H9 (cell line): ENCODE data around the gene KIF26A. TPM values are rescaled to one million over a fixed set of nuclear protein-coding genes. Genes with fewer than 3 reads are reported as not detected.

Experiments
- DNase-seq: peaks from one replicate; pipeline ENCODE4 v3.0.0-alpha.2; 2017
- H2AFZ ChIP-seq: one replicate; pipeline ENCODE4 v1.6.1; 2013; ENCODE audit warnings: mild to moderate bottlenecking, low read length, control low read depth, moderate library complexity
- H2AK5ac ChIP-seq: 2 replicates; pipeline ENCODE4 v1.6.1; 2013; ENCODE audit warnings: low read length, control low read depth, mixed read lengths; ENCODE audit not compliant: insufficient read length
- H2BK120ac ChIP-seq: one replicate; pipeline ENCODE4 v1.6.1; 2013; ENCODE audit warnings: low read depth, mild to moderate bottlenecking, low read length, control low read depth, inconsistent platforms; ENCODE audit not compliant: poor library complexity, severe bottlenecking
- H2BK12ac ChIP-seq: 2 replicates; pipeline ENCODE4 v1.6.1; 2013; ENCODE audit warnings: low read length, control low read depth, mixed read lengths, low read depth; ENCODE audit not compliant: insufficient read length
- H2BK15ac ChIP-seq: 2 replicates; pipeline ENCODE4 v1.6.1; 2013; ENCODE audit warnings: low read depth, low read length, control low read depth
- H2BK20ac ChIP-seq: one replicate; pipeline ENCODE4 v1.6.1; 2013; ENCODE audit warnings: low read depth, mild to moderate bottlenecking, low read length, control low read depth, inconsistent platforms; ENCODE audit not compliant: poor library complexity, severe bottlenecking
- H2BK5ac ChIP-seq: 2 replicates; pipeline ENCODE4 v1.6.1; 2013; ENCODE audit warnings: low read length, control low read depth, mixed read lengths; ENCODE audit not compliant: insufficient read length
- H3K14ac ChIP-seq: 2 replicates; pipeline ENCODE4 v1.6.1; 2013; ENCODE audit warnings: low read length, control low read depth; ENCODE audit not compliant: insufficient read depth
- H3K18ac ChIP-seq: 2 replicates; pipeline ENCODE4 v1.6.1; 2013; ENCODE audit warnings: low read depth, mild to moderate bottlenecking, mixed read lengths, low read length, control low read depth; ENCODE audit not compliant: insufficient read length
- H3K23ac ChIP-seq: 2 replicates; pipeline ENCODE4 v1.6.1; 2013; ENCODE audit warnings: low read length, control low read depth, mixed read lengths, low read depth; ENCODE audit not compliant: insufficient read length
- H3K23me2 ChIP-seq: 2 replicates; pipeline ENCODE4 v1.6.1; 2013; ENCODE audit warnings: low read depth, mild to moderate bottlenecking, mixed read lengths, low read length, control low read depth; ENCODE audit not compliant: insufficient read length, poor library complexity, severe bottlenecking
- H3K27ac ChIP-seq: 2 replicates; pipeline ENCODE4 v1.5.1; 2013; ENCODE audit warnings: low read length, control low read depth, mixed read lengths, low read depth; ENCODE audit not compliant: insufficient read length
- H3K27me3 ChIP-seq: 2 replicates; pipeline ENCODE4 v1.6.1; 2013; ENCODE audit warnings: low read length, control low read depth, inconsistent platforms; ENCODE audit not compliant: insufficient read depth
- H3K4ac ChIP-seq: 2 replicates; pipeline ENCODE4 v1.6.1; 2013; ENCODE audit warnings: low read depth, mild to moderate bottlenecking, control low read depth, inconsistent platforms, low read length, moderate library complexity
- H3K4me1 ChIP-seq: 2 replicates; pipeline ENCODE4 v1.6.1; 2013; ENCODE audit warnings: low read length, control low read depth, inconsistent platforms; ENCODE audit not compliant: insufficient read depth
- H3K4me2 ChIP-seq: 2 replicates; pipeline ENCODE4 v1.6.1; 2013; ENCODE audit warnings: low read length, control low read depth, mixed read lengths; ENCODE audit not compliant: insufficient read length, insufficient read depth
- H3K56ac ChIP-seq: 2 replicates; pipeline ENCODE4 v1.6.1; 2013; ENCODE audit warnings: low read depth, mild to moderate bottlenecking, mixed read lengths, low read length, control low read depth; ENCODE audit not compliant: insufficient read length
- H3K79me1 ChIP-seq: 2 replicates; pipeline ENCODE4 v1.6.1; 2013; ENCODE audit warnings: low read depth, mild to moderate bottlenecking, moderate library complexity, low read length, control low read depth, inconsistent platforms; ENCODE audit not compliant: insufficient read depth, poor library complexity, severe bottlenecking
- H3K79me2 ChIP-seq: 2 replicates; pipeline ENCODE4 v1.6.1; 2013; ENCODE audit warnings: low read length, control low read depth, inconsistent platforms; ENCODE audit not compliant: insufficient read depth
- H3K9ac ChIP-seq: 2 replicates; pipeline ENCODE4 v1.6.1; 2013; ENCODE audit warnings: low read length, control low read depth, mixed read lengths; ENCODE audit not compliant: insufficient read length; ENCODE audit errors: extremely low read depth
- H3K9me3 ChIP-seq: one replicate; pipeline ENCODE4 v1.6.1; 2013; ENCODE audit warnings: low read depth, low read length, inconsistent platforms; ENCODE audit not compliant: control insufficient read depth
- H3T11ph ChIP-seq: one replicate; pipeline ENCODE4 v1.6.1; 2013; ENCODE audit warnings: mild to moderate bottlenecking, low read length, control low read depth, inconsistent platforms
- H4K20me1 ChIP-seq: one replicate; pipeline ENCODE4 v1.6.1; 2013; ENCODE audit not compliant: control insufficient read depth, insufficient read length, insufficient read depth
- H4K5ac ChIP-seq: 2 replicates; pipeline ENCODE4 v1.6.1; 2013; ENCODE audit warnings: low read depth, mild to moderate bottlenecking, mixed read lengths, low read length, control low read depth; ENCODE audit not compliant: insufficient read length
- H4K8ac ChIP-seq: replicated peaks from 2 replicates; pipeline ENCODE4 v1.6.1; 2013; ENCODE audit warnings: low read length, control low read depth, mixed read lengths, low read depth; ENCODE audit not compliant: insufficient read length
- H4K91ac ChIP-seq: 2 replicates; pipeline ENCODE4 v1.6.1; 2013; ENCODE audit warnings: low read depth, mild to moderate bottlenecking, moderate library complexity, mixed read lengths, low read length, control low read depth; ENCODE audit not compliant: insufficient read length
- H3K27ac Mint-ChIP-seq, 3 experiments: 2 replicates in 2 of 3; 3 replicates in 1 of 3; pipeline ENCODE4 v1.8.0; 2020 to 2021; ENCODE audit warnings: mixed read lengths in 3 of 3, mild to moderate bottlenecking in 1 of 3, moderate library complexity in 1 of 3
- H3K27me3 Mint-ChIP-seq: 2 replicates; pipeline ENCODE4 v1.8.0; 2021; ENCODE audit warnings: low read depth, mild to moderate bottlenecking, moderate library complexity, mixed read lengths
- H3K36me3 Mint-ChIP-seq, 3 experiments: 2 replicates in 2 of 3; 3 replicates in 1 of 3; pipeline ENCODE4 v1.8.0; 2020 to 2021; ENCODE audit warnings: low read depth in 3 of 3, mixed read lengths in 3 of 3; ENCODE audit not compliant: insufficient read depth in 1 of 3
- H3K4me1 Mint-ChIP-seq, 2 experiments: 2 replicates each; pipeline ENCODE4 v1.8.0; 2020; ENCODE audit warnings: mixed read lengths in 2 of 2
- H3K4me3 Mint-ChIP-seq, 2 experiments: 2 replicates in 1 of 2; 3 replicates in 1 of 2; pipeline ENCODE4 v1.8.0; 2020 to 2021; ENCODE audit warnings: mild to moderate bottlenecking in 2 of 2, mixed read lengths in 2 of 2, moderate library complexity in 1 of 2
- H3K9me3 Mint-ChIP-seq, 2 experiments: 2 replicates in 1 of 2; 3 replicates in 1 of 2; pipeline ENCODE4 v1.8.0; 2020; ENCODE audit warnings: mild to moderate bottlenecking in 2 of 2, mixed read lengths in 2 of 2, moderate library complexity in 1 of 2
- CTCF ChIP-seq: fragments of 200-600 bp; sonication (generic); conservative IDR thresholded peaks from 3 replicates; pipeline ENCODE4 v1.8.0; 2021; ENCODE audit warnings: antibody characterized with exemption, mild to moderate bottlenecking
- WGBS: extraction: QIAGEN DNeasy Blood & Tissue Kit; methylation state at CpG from one replicate; pipeline ENCODE4 v1.1.7; 2013; ENCODE audit warnings: missing lambda C conversion rate, low lambda C conversion rate, mixed read lengths; ENCODE audit not compliant: insufficient read length; ENCODE audit errors: extremely low coverage; 5-methylcytosine and 5-hydroxymethylcytosine counted together
- total RNA-seq: library from RNA; stranded (reverse); gene quantifications from 2 replicates; pipeline ENCODE4 v1.2.1, GENCODE V29; 2021

Gene KIF26A
- total RNA-seq, 1 experiment from 2014 or later = 44.2 TPM

GRCh38 chr14:104201063-104201462, 62.7 kb downstream of the KIF26A start:
- Histone ChIP-seq H4K8ac (no peak overlapping the region), H3T11ph (no peak overlapping the region), H3K79me1 (no peaks in the 10 kb centered on the region), H2BK120ac (no peak overlapping the region), H3K56ac (no peak overlapping the region), H2BK12ac (no peak overlapping the region), H2BK20ac (no peak overlapping the region), H2AFZ (no peak overlapping the region), H2BK5ac (no peak overlapping the region), H2BK15ac (no peak overlapping the region), H3K79me2 (no peaks in the 10 kb centered on the region), H3K27ac (no peak overlapping the region), H2AK5ac (no peak overlapping the region), H3K27me3 (no peaks in the 10 kb centered on the region), H4K5ac (no peak overlapping the region), H3K9ac (no peak overlapping the region), H3K4me2 (no peak overlapping the region), H3K23ac (no peak overlapping the region), H3K4ac (no peak overlapping the region), H4K91ac (no peak overlapping the region), H3K23me2 (no peaks in the 10 kb centered on the region), H3K4me1 (no peaks in the 10 kb centered on the region), H4K20me1 (no peaks in the 10 kb centered on the region), H3K14ac (no peak overlapping the region), H3K9me3 (no peaks in the 10 kb centered on the region), H3K18ac (no peak overlapping the region)
- Mint-ChIP-seq H3K27me3 (peaks cover 4% of the 10 kb centered on the region), H3K4me1 (peaks cover 1 to 3% of the 10 kb centered on the region in 2 experiments), H3K4me3 (no peak overlapping the region), H3K36me3 (no peaks in the 10 kb centered on the region), H3K27ac (no peak overlapping the region), H3K9me3 (no peaks in the 10 kb centered on the region)
- no CpG with 5 or more reads among the region's 13 CpGs for WGBS
- DNase-seq = no peak
- no peak for TF ChIP-seq CTCF
